ENCODE data around the gene MYZAP.

DNA sequence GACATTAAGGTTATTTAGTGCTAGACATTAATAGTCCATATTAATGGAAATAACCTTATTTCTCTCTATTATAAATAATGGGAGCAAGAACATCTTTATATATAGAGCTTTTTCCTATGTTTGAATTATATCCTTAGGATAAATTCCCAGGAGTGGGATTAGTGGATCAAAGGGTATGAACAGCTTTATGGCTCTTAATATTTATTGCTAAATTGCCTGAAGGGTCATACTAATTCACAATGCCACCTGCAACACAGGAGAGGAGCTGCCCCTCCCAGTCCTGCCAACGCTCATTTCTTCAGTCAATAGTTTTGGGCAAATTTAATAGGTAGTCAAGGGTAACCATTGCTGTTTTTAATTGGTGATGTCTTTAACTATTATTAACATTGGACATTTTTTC, 65.9 kb downstream of the MYZAP start:
- TF ChIP-seq, protein P1, sequence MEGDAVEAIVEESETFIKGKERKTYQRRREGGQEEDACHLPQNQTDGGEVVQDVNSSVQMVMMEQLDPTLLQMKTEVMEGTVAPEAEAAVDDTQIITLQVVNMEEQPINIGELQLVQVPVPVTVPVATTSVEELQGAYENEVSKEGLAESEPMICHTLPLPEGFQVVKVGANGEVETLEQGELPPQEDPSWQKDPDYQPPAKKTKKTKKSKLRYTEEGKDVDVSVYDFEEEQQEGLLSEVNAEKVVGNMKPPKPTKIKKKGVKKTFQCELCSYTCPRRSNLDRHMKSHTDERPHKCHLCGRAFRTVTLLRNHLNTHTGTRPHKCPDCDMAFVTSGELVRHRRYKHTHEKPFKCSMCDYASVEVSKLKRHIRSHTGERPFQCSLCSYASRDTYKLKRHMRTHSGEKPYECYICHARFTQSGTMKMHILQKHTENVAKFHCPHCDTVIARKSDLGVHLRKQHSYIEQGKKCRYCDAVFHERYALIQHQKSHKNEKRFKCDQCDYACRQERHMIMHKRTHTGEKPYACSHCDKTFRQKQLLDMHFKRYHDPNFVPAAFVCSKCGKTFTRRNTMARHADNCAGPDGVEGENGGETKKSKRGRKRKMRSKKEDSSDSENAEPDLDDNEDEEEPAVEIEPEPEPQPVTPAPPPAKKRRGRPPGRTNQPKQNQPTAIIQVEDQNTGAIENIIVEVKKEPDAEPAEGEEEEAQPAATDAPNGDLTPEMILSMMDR (IDR thresholded peaks at IDR 0.05): no peak
- TF ChIP-seq POLR2AphosphoS5 (IDR thresholded peaks at IDR 0.05; ENCODE audit: low read depth, low read length) (no peak), SIN3A (IDR thresholded peaks at IDR 0.05; ENCODE audit: borderline replicate concordance, insufficient read depth, low read depth, low read length) (no peak)
- TF ChIP-seq, protein P2, sequence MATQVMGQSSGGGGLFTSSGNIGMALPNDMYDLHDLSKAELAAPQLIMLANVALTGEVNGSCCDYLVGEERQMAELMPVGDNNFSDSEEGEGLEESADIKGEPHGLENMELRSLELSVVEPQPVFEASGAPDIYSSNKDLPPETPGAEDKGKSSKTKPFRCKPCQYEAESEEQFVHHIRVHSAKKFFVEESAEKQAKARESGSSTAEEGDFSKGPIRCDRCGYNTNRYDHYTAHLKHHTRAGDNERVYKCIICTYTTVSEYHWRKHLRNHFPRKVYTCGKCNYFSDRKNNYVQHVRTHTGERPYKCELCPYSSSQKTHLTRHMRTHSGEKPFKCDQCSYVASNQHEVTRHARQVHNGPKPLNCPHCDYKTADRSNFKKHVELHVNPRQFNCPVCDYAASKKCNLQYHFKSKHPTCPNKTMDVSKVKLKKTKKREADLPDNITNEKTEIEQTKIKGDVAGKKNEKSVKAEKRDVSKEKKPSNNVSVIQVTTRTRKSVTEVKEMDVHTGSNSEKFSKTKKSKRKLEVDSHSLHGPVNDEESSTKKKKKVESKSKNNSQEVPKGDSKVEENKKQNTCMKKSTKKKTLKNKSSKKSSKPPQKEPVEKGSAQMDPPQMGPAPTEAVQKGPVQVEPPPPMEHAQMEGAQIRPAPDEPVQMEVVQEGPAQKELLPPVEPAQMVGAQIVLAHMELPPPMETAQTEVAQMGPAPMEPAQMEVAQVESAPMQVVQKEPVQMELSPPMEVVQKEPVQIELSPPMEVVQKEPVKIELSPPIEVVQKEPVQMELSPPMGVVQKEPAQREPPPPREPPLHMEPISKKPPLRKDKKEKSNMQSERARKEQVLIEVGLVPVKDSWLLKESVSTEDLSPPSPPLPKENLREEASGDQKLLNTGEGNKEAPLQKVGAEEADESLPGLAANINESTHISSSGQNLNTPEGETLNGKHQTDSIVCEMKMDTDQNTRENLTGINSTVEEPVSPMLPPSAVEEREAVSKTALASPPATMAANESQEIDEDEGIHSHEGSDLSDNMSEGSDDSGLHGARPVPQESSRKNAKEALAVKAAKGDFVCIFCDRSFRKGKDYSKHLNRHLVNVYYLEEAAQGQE (IDR thresholded peaks at IDR 0.05; ENCODE audit: insufficient read depth in 1 of 2, low read depth in 2 of 2, low read length in 1 of 2): no peak
